Esophagus muscularis mucosa (tissue), 4 donors: Measurements from ENCODE around the gene SOX5.

Experiments used
- CTCF ChIP-seq, 3 experiments: fragments of 200-600 bp in 2 of 3; fragments of 450-650 bp in 1 of 3; sonication (generic) in 2 of 3; IDR thresholded peaks; one replicate each; pipeline ENCODE4 v1.5.1; 2017 to 2019; ENCODE audit warnings: antibody characterized with exemption in 3 of 3, mild to moderate bottlenecking in 2 of 3, moderate library complexity in 1 of 3
- EP300 ChIP-seq: sonication (generic); formaldehyde crosslinking; IDR thresholded peaks from one replicate; pipeline ENCODE4 v1.6.1; 2017; ENCODE audit warnings: antibody characterized with exemption
- POLR2A ChIP-seq: fragments of 450-650 bp; IDR thresholded peaks from one replicate; pipeline ENCODE4 v1.6.1; 2017; ENCODE audit warnings: antibody characterized with exemption, moderate library complexity, mild to moderate bottlenecking, low read depth
- POLR2AphosphoS5 ChIP-seq, 2 donors: sonication (generic); formaldehyde crosslinking; IDR thresholded peaks; one replicate each; pipeline ENCODE4 v1.6.1; 2017; ENCODE audit warnings: antibody characterized with exemption in 2 of 2

- no peak for TF ChIP-seq CTCF (IDR thresholded peaks at IDR 0.05)
- no peak for TF ChIP-seq POLR2A
- no peak for TF ChIP-seq POLR2AphosphoS5 (IDR thresholded peaks at IDR 0.05)
- TF ChIP-seq EP300: no peak
Measured at GRCh38 chr12:23684121-23684520, 265.3 kb downstream of the SOX5 start.
